GM10266 (cell line): ENCODE measurements around the gene SEC14L3.

Experiments used
- DNase-seq: peaks from one replicate; pipeline ENCODE4 v3.0.0; 2012; ENCODE audit errors: extremely low spot score
- CTCF ChIP-seq: IDR thresholded peaks from 2 replicates; pipeline ENCODE4 v1.5.1; 2012; ENCODE audit warnings: mild to moderate bottlenecking, low read depth; ENCODE audit not compliant: control insufficient read depth, insufficient read depth; ENCODE audit errors: missing control alignments

The SEC14L3 gene

GRCh38 chr22:30441088-30441487, 30.7 kb downstream of the SEC14L3 start:
- TF ChIP-seq CTCF, result no peak
- no peak for DNase-seq

GRCh38 chr22:30439836-30440235, 32.0 kb downstream of the SEC14L3 start:
- no peak for DNase-seq
- TF ChIP-seq CTCF, result no peak

- TF ChIP-seq CTCF, result no peak
- no peak for DNase-seq
Measured at GRCh38 chr22:30439226-30439625, 32.6 kb downstream of the SEC14L3 start.

GRCh38 chr22:30438559-30438958, 33.3 kb downstream of the SEC14L3 start:
- DNase-seq, result no peak
- TF ChIP-seq CTCF, result no peak

- TF ChIP-seq CTCF, result no peak
- DNase-seq, result no peak
Measured at GRCh38 chr22:30436196-30436595, 35.6 kb downstream of the SEC14L3 start.

- TF ChIP-seq CTCF, result no peak
- DNase-seq, result peak; percentile 52
Measured at GRCh38 chr22:30435674-30436126, 36.1 kb downstream of the SEC14L3 start.

- no peak for DNase-seq
- no peak for TF ChIP-seq CTCF
Measured at GRCh38 chr22:30434843-30435242, 37.0 kb downstream of the SEC14L3 start.

GRCh38 chr22:30433773-30434172, 38.0 kb downstream of the SEC14L3 start:
- no peak for DNase-seq
- TF ChIP-seq CTCF, result no peak
